Measurements from ENCODE around the gene MBOAT2. TPM values are rescaled to one million over a fixed set of nuclear protein-coding genes. Genes with fewer than 3 reads are reported as not detected.

The MBOAT2 gene
- total RNA-seq, 1 experiment from 2014 or later: 16.7 TPM

DNA sequence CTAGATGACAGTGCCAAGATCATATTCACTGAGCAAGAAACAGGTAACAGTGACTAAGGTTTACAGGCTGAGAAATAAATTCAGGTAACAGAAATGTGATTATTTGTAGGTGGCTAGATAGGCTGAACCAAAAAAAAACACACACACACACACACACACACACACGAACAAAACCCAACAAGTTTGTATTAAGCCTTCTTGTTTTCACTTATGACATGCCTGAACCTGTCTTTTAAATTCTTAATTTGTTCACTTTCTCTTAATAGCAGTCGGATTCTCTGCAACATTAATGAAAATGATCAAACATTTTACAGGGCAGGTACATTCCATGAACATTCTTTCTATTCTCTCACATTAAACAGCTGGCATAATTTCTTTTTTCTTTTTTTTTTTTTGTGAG lies 147.3 kb downstream of the MBOAT2 start:
- in situ Hi-C loops (cut with HindIII; ENCODE audit: low pct_unique_long_range_greater_than_20kb, low sequenced_read_pairs): no loop called here
- DNase-seq (ENCODE audit: low read depth): no peak

DNA sequence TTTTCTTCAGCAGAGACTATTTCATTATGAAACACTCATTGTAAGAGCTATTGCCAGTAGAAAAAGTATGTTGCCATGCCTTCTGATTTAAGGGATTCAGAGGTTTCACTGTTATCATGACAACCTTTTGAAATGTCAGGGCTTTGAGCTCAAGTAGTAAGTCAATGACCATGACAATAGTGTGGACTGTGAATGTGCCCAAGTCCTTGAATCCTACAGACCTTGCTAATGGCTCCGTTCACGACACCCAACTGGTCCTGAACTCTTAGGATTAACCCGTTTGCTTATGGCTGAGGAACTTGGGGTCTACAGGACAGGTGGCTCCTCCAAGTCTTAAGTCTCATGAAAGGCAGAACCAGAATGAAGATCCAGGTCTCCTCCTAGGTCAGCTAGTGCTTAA lies 148.5 kb downstream of the MBOAT2 start:
- in situ Hi-C loops (cut with HindIII; ENCODE audit: low pct_unique_long_range_greater_than_20kb, low sequenced_read_pairs): no loop called here
- DNase-seq (ENCODE audit: low read depth): no peak

DNA sequence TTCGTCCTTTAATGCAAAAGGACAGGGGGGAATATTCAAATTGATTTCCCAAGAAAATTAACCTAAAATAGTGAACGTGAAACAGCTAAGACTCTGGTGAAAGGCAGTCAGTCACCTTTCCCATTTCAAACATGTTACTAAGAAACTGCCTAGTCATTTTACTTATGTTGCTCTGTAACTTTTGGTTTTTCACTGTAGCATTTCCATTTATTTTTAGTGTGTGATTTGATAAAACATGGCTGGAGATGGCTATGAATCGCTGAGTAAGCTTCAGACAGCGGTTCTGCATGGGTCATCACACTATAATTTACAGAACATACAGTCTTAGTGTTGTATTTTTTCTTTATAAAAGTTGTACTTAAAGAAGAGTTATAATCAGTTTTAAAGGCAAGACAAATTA lies 150.1 kb downstream of the MBOAT2 start:
- in situ Hi-C loops (cut with HindIII; ENCODE audit: low pct_unique_long_range_greater_than_20kb, low sequenced_read_pairs): no loop called here
- DNase-seq (ENCODE audit: low read depth): no peak

DNA sequence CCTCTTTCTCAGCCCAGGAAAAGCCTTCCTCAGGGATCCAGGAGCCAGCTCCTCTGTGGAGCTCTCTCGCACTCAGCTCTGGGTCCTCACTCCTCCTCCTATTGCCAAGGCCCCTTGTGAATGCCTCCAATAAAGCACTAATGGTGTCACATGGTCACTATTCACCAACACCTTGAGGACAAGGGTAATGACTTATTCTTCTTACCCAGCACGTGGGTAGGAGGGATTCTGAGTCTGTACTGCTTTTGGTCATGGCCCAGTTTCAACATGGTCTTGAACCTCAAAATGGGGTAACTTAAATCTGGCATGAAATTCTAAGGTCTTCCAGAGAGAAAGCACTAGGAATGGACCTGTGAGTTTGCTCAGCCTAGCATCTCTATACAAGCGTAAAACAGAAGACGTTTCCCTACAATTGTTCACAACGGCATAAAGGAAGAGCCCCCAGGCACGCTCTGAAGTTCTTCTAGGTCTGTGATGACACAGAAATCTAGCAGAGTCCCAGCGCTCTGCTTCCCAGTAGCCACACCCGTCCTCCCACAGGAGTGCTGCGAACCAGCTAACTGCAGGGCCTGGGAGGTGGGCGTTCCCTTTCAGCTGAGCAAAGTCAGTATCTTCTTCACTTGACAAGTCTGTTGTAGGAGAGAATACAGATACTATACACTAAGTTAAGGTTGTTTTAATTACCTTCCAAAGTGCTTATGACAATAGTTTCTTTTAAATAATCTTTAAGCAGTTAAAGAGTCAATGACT lies 151.5 kb downstream of the MBOAT2 start:
- no peak for DNase-seq (ENCODE audit: low read depth)
- in situ Hi-C loops (cut with HindIII; ENCODE audit: low pct_unique_long_range_greater_than_20kb, low sequenced_read_pairs): no loop called here

DNA sequence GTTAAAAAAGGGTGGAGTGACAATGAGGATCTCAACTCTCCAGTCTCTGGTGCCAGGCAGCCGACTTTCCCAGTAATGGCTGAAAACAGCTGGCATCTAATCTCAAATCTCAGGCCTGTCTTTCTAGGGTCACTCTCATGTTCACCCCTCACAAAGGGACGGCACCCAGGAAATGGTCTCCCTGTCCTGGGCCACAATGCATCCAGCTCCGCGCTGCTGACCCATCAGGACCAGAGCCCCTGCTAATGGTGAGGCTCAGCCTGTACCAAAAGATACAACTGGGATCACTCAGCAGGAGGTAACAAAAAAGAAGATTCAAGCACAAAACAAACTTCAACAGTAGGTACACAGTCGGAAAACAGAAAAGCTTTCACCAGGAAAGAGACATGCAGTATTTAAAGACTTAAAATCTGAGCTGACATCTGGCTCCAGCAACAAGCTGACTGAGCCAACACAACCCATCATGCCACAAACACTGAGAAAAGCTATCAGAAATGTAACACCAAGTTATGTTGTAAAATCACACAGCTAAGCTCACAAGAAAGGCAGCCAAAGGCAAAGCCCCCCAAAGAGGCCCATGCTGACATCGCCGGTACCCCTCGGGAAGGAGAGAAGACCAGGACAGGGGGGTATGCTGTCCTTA lies 152.5 kb downstream of the MBOAT2 start:
- no peak for DNase-seq (ENCODE audit: low read depth)
- in situ Hi-C loops (cut with HindIII; ENCODE audit: low pct_unique_long_range_greater_than_20kb, low sequenced_read_pairs): no loop called here

DNA sequence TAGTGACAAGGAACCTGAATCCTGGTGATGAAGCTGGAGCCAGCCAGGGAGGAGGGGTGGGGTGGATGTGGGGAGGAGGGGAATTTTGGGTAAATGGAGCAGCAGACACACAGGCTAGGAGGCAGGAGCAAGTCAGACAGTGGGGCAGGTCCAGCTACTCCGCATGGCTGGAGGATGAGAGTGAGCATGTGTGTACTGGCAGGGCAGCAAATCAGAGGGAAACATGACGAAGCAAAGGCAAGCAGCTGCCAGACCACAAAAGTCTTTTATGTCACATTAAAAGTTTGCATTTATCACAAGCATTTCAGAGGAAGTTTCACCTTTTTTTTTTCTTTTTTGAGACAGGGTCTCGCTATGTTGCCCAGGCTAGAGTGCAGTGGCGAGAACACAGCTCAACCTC lies 154.2 kb downstream of the MBOAT2 start:
- no peak for DNase-seq (ENCODE audit: low read depth)
- in situ Hi-C loops (cut with HindIII; ENCODE audit: low pct_unique_long_range_greater_than_20kb, low sequenced_read_pairs): no loop called here

DNA sequence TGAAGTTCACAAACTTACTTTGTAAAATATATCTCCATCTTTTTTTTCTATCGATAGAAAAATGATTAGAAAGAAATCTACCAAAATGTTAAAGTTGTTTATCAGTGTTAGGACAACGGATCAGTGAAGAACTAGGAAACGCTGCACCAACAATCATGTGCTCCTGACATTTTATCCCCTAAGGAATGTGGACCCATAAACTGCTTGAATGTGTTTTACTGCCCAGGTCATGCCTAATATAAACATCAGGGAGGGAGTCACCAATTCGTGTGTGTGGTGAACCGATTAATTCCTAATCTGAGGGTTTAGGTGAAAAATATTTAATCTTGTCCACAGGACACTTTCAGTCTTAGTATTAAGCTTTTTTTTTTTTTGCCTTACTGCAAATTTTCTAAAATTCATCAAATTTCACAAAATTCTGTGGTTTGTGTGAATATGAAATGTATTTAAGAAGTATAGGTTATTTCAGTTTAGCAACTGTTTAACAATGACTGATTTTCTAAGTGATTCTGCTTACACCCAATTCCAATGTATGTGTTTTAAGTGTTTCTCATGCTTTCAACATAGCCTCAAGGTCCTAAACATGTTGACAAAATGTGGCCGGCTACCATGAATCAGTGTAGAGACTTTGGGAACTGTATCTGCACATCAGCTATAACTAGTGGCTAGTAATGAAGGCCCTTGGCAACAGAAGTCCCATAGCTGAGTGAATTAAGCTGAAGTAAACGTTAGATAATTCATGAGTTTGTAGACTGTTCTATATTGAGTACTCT lies 155.0 kb downstream of the MBOAT2 start:
- no peak for DNase-seq (ENCODE audit: low read depth)
- in situ Hi-C loops (cut with HindIII; ENCODE audit: low pct_unique_long_range_greater_than_20kb, low sequenced_read_pairs): no loop called here

DNA sequence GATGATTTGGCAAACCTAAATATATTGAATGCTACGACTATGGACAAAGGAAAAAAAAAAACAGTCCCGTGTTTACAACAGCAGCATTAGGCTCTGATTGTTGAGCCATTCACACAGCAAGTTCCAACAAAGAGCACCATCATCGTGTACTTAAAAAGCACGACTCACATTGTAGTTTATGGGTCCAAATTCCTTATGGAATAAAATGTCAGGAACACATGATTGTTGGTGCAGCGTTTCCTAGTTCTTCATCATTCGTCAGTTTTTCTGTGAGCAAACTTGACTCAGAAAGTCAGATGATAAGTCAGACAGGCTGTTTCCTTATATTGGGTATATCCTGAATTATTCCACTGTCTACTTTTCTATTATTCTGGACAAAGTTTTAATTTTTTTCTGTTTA lies 156.1 kb downstream of the MBOAT2 start:
- DNase-seq (ENCODE audit: low read depth): no peak
- in situ Hi-C loops (cut with HindIII; ENCODE audit: low pct_unique_long_range_greater_than_20kb, low sequenced_read_pairs): no loop called here

DNA sequence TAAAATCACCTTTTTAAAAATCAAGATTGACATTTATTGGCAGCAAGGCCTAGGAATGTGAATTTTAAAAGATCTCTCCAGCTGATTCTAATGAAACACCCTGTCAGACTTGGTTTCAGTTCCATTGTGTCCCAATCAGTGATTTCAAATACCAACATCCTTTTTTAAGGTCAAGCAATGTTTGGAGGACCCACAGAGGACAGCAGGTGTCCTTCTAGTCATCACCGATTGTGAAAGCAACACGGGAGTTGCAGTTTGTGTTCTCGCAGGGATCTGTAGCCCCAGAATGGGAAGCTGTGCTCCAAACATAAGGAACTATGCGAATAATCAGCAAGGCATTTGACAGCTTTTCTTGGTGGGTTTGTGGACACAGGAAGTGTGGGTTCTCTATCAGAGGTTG lies 161.6 kb downstream of the MBOAT2 start:
- in situ Hi-C loops (cut with HindIII; ENCODE audit: low pct_unique_long_range_greater_than_20kb, low sequenced_read_pairs): no loop called here
- no peak for DNase-seq (ENCODE audit: low read depth)

DNA sequence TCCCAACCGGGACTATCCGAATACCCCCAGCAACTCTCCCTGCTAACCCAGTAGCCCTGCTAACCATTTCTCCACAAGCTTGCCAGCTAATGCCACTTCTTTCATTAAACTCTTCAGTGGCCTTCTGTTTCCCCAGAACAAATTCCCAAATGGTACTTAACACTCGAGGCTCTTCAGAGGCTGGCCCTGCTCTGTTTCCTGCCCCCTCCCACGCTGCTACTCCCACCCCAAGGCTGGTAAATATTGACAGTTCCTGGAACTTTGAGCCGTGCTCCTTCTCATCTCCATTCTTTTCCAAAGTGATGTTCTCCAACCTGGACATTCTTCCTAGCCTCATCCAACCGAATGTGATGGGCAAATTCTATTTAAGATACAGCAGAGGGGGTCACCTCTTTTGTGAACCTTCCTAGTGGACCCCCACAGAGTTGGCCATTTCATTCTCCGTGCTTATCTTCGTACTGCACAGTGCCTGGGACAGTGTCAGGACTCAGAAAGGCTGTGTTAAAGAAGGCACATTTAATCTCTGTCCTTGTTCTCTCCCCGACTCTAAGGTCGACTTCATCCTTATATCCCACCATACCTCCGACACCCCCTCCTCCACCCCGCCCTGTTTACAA lies 162.9 kb downstream of the MBOAT2 start:
- DNase-seq (ENCODE audit: low read depth): no peak
- in situ Hi-C loops (cut with HindIII; ENCODE audit: low pct_unique_long_range_greater_than_20kb, low sequenced_read_pairs): no loop called here

DNA sequence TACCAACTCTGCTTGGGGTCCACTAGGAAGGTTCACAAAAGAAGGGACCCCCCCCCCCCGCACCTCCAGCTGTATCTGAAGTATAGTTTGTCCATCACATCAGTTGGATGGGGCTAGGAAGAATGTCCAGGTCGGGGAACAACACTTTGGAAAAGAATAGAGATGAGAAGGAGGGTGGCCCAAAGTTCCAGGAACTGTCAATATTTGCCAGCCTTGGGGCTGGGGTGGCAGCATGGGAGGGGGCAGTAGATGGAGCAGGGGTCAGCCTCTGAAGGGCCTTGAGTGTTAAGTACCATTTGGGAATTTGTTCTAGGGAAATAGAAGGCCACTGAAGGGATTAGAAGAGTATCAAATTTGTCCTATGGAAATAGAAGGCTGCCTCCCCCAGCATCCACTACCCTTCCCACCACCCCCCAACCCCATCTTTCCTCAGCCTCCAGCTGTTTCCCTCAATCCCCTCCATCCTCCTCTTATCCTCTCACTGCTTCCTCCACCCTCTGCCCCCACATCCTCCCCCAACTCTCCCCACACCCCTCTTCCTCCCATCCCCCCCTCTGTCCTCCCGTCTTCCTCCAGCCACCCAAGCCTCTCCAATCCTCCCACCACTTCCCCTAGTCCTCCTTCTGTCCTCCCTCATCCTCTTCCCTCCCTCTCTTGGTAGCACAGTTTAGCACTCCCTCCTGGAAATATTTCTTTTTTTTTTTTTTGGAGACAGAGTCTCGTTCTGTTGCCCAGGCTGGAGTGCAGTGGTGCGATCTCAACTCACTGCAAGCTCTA lies 164.1 kb downstream of the MBOAT2 start:
- in situ Hi-C loops (cut with HindIII; ENCODE audit: low pct_unique_long_range_greater_than_20kb, low sequenced_read_pairs): no loop called here
- no peak for DNase-seq (ENCODE audit: low read depth)

DNA sequence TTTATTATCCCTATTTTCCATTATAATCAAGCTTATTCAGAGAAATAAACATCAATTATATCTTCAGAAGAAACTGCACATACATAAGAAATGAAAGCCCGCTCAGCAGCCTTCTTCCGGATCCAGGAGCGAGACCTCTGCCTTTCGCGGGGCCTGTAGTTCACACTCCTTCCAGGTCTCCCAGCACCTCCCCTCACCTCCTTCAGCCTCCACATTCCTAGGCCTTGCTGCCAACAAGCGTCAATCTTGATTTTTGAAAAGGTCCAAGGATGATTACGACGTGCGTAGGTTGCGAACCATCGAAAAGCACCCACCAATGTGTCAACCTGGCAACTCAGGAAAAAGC lies 165.7 kb downstream of the MBOAT2 start:
- no peak for DNase-seq (ENCODE audit: low read depth)
- in situ Hi-C loops (cut with HindIII; ENCODE audit: low pct_unique_long_range_greater_than_20kb, low sequenced_read_pairs): no loop called here

DNA sequence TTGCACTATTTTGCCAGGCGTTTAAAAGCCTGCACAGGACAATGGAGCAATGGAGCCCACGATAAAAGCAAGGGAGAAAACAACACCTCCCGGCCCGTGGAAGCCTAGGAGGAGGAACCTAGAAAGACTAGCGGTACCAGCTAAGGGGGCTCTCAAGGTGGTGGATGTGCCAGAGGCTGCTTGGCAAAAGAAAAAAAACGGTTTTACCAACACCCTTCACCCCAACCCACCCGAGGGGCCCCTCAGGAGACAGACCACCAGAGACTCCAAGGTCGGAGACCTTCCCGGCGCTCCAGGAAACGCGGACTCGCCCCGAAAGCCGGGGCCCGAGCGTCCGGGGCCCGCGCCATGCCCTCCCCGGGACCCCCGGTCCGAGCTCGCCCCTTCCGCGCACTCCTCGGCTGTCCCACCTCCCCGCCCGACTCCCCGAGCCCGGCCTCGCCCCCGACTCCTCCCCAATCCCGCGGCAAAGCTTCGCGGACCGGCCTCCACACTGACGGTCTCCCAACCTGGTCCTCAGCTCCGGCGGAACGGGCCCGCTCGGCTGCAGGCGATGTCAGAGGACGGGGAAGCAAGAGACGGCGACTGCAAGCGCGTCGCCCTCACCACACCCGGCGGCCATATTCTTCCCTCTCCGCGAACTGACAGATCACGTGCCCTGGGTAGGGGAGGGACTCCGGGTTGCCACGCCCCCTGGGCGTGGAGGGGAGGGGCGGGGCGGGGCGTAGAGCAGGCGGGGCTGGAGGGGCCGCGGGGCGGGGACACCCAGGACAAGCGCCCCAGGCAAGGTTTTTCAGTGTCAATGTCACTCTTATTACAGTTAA lies 166.3 kb downstream of the MBOAT2 start, which contains the start of gene KIDINS220:
TSS of gene KIDINS220 (minus strand) at position 643 of the 824 bp plus-strand sequence. CDS start 10,520 bp downstream, outside the sequence.
- in situ Hi-C loops (cut with HindIII; ENCODE audit: low pct_unique_long_range_greater_than_20kb, low sequenced_read_pairs): no loop called here
- DNase-seq (ENCODE audit: low read depth): peak; percentile 71

DNA sequence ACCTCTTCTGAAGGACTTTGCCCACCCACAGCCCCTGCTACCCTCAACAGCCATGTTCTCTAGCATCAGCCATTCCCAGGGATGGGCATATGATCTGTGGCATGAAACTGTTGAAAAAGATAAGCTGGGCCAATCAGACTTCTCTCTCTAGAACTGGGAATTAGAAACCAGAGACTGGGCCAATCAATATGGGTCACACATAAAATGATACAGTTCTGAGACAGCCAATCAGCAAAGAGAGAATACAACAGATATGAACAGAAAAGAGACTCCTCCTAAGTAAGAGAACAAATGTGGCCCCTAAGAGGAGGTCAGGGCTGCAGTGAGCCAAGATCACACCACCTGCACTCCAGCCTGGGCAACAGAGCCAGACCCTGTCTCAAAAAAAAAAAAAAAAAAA lies 168.2 kb downstream of the MBOAT2 start:
- in situ Hi-C loops (cut with HindIII; ENCODE audit: low pct_unique_long_range_greater_than_20kb, low sequenced_read_pairs): no loop called here
- no peak for DNase-seq (ENCODE audit: low read depth)

DNA sequence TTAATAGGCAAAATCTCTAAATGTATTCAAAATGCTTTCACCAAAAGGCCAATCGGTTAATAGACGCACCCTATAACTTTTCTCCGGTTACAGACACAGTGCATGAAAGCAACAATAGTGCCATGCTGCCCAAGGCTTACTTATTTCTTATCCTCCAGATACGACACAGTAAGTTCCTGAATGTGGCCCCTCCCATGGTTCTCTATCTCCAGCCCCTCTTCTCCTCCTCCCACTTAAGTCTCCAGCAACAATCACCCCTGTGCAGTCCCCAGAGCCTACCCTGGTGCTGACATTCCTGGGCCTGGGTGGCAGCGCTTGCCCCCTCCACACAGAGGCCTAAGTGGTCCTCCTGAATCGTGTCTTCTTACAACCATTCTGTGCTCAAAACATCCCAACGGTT lies 169.6 kb downstream of the MBOAT2 start:
- in situ Hi-C loops (cut with HindIII; ENCODE audit: low pct_unique_long_range_greater_than_20kb, low sequenced_read_pairs): no loop called here
- no peak for DNase-seq (ENCODE audit: low read depth)

DNA sequence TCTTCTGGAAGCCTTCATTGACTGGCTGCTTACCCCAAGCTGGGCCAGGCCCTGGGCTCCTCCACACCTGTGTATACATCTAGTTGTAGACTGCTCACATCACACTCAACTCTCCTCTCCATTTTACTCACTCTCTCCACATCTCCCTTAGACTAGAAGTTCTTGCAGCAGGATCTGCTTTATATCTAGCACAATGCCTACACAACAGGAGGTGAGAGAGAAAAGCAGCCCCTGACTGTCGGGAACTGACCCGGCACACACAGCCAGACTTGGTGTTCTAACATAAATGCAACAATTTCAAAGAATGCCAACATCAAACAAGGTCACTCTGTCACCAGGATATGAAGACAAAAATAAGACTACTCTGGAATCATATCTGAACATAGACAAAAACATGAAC lies 172.0 kb downstream of the MBOAT2 start:
- in situ Hi-C loops (cut with HindIII; ENCODE audit: low pct_unique_long_range_greater_than_20kb, low sequenced_read_pairs): no loop called here
- no peak for DNase-seq (ENCODE audit: low read depth)

DNA sequence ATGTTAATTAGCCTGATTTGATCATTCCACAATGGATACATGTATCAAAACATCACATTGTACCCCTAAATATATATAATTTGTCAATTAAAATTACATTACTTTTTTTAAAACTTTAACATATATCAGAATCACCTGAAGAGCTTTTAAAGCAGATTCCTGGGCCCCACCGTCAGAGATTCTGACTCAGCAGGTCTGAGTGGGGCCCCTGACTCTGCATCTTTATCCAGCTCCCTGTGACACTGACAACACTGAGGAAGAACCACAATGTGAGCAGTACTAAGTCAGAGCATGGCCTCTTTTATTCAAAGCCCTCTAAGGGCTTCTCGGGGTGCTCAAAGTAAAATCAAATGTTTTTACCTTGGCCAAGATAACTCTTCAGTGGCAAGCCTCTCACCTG lies 175.8 kb downstream of the MBOAT2 start:
- in situ Hi-C loops (cut with HindIII; ENCODE audit: low pct_unique_long_range_greater_than_20kb, low sequenced_read_pairs): no loop called here
- no peak for DNase-seq (ENCODE audit: low read depth)

DNA sequence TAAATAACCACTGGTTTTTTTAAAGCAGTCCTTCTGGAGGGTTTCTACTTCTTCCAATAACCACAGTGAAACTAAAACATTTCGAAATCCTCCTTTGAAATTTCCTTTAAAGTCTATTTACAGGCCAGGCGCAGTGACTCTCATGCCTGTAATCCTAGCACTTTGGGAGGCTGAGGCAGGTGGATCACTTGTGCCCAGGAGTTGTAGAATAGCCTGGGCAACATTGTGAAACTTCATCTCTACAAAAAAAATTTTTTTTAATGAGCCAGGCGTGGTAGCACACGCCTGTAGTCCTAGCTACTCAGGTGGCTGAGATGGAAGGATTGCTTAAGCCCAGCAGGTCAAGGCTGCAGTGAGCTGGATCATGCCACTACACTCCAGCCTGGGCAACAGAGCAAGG lies 181.3 kb downstream of the MBOAT2 start:
- no peak for DNase-seq (ENCODE audit: low read depth)
- in situ Hi-C loops (cut with HindIII; ENCODE audit: low pct_unique_long_range_greater_than_20kb, low sequenced_read_pairs): no loop called here

All from Caki2 (cell line).